Pons (tissue), 1 donor: Measurements from ENCODE around the gene POM121L12.

Experiments
- DNase-seq: peaks from one replicate; pipeline ENCODE4 v3.0.0-alpha.2; 2016; ENCODE audit warnings: low spot score

POM121L12 gene

GRCh38 chr7:53035499-53036412 lies at the start of gene POM121L12:
Gene POM121L12, plus strand, starts transcription at chr7:53035633. Its CDS starts 39 bp downstream, at chr7:53035672.
- no peak for DNase-seq

- no peak for DNase-seq
Observed at GRCh38 chr7:52992001-52992400, 43.4 kb upstream of the POM121L12 start.

GRCh38 chr7:52992479-52993162 lies 42.8 kb upstream of the POM121L12 start:
- no peak for DNase-seq

- DNase-seq: no peak
Observed at GRCh38 chr7:52995676-52996075, 39.8 kb upstream of the POM121L12 start.

GRCh38 chr7:53001221-53001620 lies 34.2 kb upstream of the POM121L12 start:
- no peak for DNase-seq

- DNase-seq: no peak
Observed at GRCh38 chr7:53002389-53002788, 33.0 kb upstream of the POM121L12 start.

- no peak for DNase-seq
Observed at GRCh38 chr7:53003653-53004445, 31.6 kb upstream of the POM121L12 start.

GRCh38 chr7:53013925-53014324 lies 21.5 kb upstream of the POM121L12 start:
- DNase-seq: no peak

GRCh38 chr7:53015463-53015862 lies 20.0 kb upstream of the POM121L12 start:
- no peak for DNase-seq

GRCh38 chr7:53022893-53023292 lies 12.5 kb upstream of the POM121L12 start:
- DNase-seq: peak; percentile 12

- DNase-seq: peak; percentile 31
Observed at GRCh38 chr7:53048638-53049037, 13.2 kb downstream of the POM121L12 start.

GRCh38 chr7:53050433-53050832 lies 15.0 kb downstream of the POM121L12 start:
- DNase-seq: no peak

GRCh38 chr7:53059591-53059990 lies 24.2 kb downstream of the POM121L12 start:
- no peak for DNase-seq

- no peak for DNase-seq
Observed at GRCh38 chr7:53060066-53060465, 24.6 kb downstream of the POM121L12 start.

GRCh38 chr7:53062796-53063195 lies 27.4 kb downstream of the POM121L12 start:
- DNase-seq: peak; percentile 77

- no peak for DNase-seq
Observed at GRCh38 chr7:53068673-53069072, 33.2 kb downstream of the POM121L12 start.

GRCh38 chr7:53070883-53071282 lies 35.5 kb downstream of the POM121L12 start:
- DNase-seq: no peak
